Sigmoid colon (tissue), 4 donors: ENCODE results near the gene FIGN.

Experiments used
- POLR2AphosphoS5 ChIP-seq, 4 donors: sonication (generic); formaldehyde crosslinking; IDR thresholded peaks; one replicate each; pipeline ENCODE4 v1.6.1; 2017; ENCODE audit warnings: antibody characterized with exemption in 4 of 4
- TF ChIP-seq, protein P1 (sequence below), 4 experiments: fragments of 450-650 bp in 3 of 4; fragments of 200-600 bp in 1 of 4; IDR thresholded peaks; one replicate each; pipeline ENCODE4 v1.5.1; 2016 to 2019; ENCODE audit warnings: antibody characterized with exemption in 4 of 4, mild to moderate bottlenecking in 3 of 4, moderate library complexity in 2 of 4

DNA sequence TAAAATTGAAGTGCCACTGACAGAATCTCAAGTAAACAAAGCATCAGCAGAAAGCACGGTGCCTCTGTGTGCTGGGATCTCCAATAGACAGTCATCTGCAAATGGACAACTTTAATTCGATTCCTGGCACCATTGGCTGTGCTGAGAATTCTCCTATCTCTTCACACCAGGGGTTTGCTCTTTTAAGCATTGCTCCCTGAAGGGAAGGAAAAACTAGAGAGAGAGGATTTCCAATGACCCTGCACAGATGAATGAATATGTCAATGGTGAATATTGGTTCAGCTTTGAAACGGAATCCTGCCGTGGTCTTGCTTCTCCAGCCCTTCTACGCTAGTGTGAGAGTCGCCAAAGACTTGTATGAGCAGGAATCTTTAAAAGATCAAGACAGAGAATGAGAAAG lies 97.9 kb downstream of the FIGN start:
- TF ChIP-seq, protein P1, sequence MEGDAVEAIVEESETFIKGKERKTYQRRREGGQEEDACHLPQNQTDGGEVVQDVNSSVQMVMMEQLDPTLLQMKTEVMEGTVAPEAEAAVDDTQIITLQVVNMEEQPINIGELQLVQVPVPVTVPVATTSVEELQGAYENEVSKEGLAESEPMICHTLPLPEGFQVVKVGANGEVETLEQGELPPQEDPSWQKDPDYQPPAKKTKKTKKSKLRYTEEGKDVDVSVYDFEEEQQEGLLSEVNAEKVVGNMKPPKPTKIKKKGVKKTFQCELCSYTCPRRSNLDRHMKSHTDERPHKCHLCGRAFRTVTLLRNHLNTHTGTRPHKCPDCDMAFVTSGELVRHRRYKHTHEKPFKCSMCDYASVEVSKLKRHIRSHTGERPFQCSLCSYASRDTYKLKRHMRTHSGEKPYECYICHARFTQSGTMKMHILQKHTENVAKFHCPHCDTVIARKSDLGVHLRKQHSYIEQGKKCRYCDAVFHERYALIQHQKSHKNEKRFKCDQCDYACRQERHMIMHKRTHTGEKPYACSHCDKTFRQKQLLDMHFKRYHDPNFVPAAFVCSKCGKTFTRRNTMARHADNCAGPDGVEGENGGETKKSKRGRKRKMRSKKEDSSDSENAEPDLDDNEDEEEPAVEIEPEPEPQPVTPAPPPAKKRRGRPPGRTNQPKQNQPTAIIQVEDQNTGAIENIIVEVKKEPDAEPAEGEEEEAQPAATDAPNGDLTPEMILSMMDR (IDR thresholded peaks at IDR 0.05): no peak
- no peak for TF ChIP-seq POLR2AphosphoS5 (IDR thresholded peaks at IDR 0.05)
